Esophagus muscularis mucosa (tissue), 4 donors: ENCODE data around the gene ASIC1.

Source experiments
- CTCF ChIP-seq, 3 experiments: fragments of 200-600 bp in 2 of 3; fragments of 450-650 bp in 1 of 3; sonication (generic) in 2 of 3; IDR thresholded peaks; one replicate each; pipeline ENCODE4 v1.5.1; 2017 to 2019; ENCODE audit warnings: antibody characterized with exemption in 3 of 3, mild to moderate bottlenecking in 2 of 3, moderate library complexity in 1 of 3
- EP300 ChIP-seq: sonication (generic); formaldehyde crosslinking; IDR thresholded peaks from one replicate; pipeline ENCODE4 v1.6.1; 2017; ENCODE audit warnings: antibody characterized with exemption
- POLR2AphosphoS5 ChIP-seq, 2 donors: sonication (generic); formaldehyde crosslinking; IDR thresholded peaks; one replicate each; pipeline ENCODE4 v1.6.1; 2017; ENCODE audit warnings: antibody characterized with exemption in 2 of 2

GRCh38 chr12:50038336-50038735, 19.1 kb upstream of the ASIC1 start:
- TF ChIP-seq POLR2AphosphoS5 (IDR thresholded peaks at IDR 0.05), result no peak
- TF ChIP-seq CTCF (IDR thresholded peaks at IDR 0.05), result no peak
- TF ChIP-seq EP300, result no peak
